Left forelimb (tissue), 1 donor: ENCODE data around the gene CAPN5.

Source experiments
- DNase-seq: peaks from one replicate; pipeline ENCODE4 v3.0.0-alpha.2; 2018; ENCODE audit warnings: low spot score

Gene CAPN5

DNA sequence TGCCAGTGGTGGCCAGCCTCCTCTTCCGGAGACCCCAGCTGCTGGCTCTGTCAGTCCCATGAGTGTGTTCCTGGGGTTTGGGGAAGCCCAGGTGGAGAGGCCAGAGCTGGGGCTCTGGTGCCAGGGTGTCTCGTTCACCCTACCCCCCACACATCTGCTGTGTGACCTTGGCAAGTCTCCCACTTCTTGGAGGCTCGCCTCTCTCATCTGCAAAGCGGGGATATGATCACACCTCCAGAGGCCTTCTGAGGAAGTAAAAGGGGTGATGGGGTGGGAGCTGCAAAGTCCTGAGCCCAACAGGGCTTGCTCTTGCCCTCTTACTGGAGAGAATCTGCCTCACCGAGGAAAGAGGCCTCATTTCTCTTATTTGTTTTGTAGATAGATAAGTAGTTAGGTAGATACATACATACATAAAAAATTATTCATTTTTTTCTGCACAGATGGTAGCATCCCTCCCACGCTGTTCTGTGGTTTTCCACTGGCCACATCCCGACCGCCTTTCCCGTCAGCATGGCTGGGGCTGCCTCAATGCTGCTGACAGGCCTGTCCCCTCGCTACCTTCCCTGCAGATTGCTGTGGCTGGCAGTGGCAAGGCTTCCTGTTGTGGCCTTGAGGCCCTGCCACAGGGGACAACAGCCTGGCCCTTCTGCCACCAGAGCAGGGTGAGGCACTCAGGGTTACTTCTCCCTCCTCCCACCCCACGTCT lies 85.2 kb downstream of the CAPN5 start:
- DNase-seq, result no peak

GRCh38 chr11:77152846-77153245 lies 86.1 kb downstream of the CAPN5 start:
- no peak for DNase-seq

DNA sequence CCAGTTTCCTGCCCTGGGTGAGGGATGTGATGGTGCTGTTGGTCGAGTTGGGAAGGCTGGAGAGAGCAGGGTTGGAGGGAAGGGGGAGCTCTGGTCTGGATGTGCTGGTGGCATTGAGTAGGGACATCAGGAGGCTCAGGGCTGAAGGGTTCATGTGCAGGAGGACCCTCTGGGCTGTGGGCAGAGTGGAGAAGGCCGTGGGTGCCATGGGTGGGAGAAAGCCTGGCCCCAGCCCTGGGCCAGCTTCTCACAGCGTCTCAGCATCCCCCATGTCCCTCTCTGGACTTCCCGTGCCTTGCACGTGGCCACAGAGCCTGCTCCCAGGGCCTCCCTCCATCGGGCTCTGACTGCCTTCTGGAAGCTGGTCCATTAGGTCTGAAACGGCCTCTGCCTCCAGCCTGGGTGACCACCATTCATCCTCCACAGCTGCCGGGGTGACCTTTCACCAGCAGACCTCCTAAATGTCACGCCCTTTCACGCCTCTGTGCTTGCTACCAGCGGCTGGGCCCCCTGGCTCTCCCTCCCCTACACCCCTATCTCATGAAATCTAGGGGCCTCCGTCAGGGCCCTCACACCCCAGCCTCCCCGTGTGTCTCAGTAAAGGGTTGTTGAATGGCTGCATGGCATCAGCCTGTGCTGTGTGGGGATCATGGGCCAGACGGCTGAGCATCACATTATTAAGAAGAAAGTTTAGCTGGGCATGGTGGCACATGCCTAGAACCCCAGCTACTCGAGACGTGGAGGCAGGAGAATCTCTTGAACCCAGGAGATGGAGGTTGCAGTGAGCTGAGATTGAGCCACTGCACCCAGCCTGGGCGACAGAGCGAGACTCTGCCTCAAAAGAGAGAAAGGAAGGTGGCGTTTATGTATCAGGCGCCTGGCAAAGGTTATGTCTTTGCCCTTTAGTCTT lies 86.8 kb downstream of the CAPN5 start:
- DNase-seq, result no peak

DNA sequence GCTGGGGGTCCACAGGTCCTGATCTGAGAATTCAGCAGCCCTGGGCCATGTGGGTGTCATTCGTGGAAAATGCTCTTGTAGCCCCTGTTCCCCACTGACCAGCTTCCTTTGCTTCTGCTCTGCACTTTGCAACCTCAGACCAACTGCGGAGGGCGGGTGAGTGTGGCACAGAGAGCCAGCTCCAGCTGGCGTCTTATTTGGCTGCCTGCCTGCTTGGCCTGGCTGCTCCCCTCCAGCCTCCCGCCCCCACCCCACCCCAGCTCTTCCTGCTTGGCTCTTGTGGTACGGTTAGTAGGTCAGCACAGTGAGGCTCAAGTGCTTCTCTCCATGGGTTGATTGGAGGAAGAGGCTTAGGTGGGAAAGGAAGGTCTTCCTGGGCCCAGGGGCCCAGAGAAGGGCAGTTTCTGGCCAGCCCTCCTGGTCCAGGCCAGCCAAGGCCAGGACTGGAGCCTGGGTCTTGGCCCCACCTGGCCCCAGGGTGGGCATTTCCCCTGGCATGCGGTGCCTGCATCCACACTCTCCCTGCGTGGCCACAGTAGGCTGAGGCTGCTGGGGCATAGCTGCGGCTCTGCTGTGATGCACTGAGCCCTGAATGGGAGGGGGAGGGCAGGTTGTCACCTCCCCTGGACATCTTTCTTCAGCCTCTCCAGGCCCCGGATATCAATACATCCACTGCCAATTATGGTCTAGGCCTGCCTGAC lies 87.8 kb downstream of the CAPN5 start:
- no peak for DNase-seq

- DNase-seq, result no peak
These were observed 88.3 kb downstream of the CAPN5 start for GRCh38 chr11:77155082-77155475.

DNA sequence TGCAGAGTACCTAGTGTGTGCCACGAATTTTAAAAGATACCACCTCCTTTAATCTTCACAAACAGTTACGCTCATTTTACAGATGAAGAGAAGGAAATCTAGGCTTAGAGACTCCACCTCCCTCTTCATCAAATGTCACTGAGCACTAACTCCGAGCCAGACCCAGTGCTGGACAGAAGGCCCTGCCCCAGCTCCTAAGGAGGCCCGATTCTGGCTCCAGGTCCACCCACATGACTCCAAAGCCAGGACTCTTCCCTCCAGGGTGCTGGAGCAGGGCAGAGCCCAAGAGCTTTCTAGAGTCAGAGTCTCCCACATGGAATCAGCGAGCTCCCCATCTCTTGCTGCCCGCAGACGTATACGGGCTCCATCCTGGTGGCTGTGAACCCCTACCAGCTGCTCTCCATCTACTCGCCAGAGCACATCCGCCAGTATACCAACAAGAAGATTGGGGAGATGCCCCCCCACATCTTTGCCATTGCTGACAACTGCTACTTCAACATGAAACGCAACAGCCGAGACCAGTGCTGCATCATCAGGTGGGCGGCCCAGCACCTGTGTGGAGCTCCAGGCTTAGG lies 88.9 kb downstream of the CAPN5 start:
- no peak for DNase-seq

GRCh38 chr11:77156396-77157195 lies 89.8 kb downstream of the CAPN5 start:
- no peak for DNase-seq

- no peak for DNase-seq
These were observed 91.4 kb downstream of the CAPN5 start for GRCh38 chr11:77158041-77158695.

DNA sequence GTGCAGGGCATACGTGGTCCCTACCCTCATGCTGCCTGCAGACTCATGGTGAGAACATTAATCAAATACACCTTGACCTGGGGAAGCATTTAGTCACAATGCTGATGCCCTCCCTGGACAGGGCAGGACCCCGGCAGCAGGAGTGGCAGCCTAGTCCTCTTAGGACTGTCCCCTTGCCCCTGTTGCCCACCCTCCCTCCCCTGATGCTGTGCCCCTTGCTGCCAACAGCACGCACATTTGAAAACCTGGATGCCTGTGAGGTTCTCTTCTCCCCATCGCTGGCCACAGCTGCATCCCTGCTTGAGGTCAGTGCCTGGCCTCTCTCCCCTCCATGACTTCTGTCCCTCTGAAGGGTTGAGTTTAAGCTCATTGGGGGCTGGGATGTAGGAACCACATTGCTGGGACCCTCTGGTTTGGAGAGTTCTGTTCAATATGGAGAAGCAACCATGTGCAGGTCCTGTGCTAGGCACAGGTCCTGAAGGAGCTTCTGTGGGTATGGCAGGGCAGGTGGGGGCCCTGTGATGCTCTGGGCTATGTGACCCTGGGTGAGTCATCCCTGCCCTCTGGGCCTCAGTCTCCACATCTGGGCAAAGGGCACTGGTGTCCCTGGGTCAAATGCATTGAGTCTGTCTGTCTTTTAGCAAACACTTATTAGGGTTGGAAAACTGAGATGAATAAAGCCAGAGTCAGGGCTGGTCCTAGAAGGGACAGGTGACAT lies 92.6 kb downstream of the CAPN5 start:
- no peak for DNase-seq

DNA sequence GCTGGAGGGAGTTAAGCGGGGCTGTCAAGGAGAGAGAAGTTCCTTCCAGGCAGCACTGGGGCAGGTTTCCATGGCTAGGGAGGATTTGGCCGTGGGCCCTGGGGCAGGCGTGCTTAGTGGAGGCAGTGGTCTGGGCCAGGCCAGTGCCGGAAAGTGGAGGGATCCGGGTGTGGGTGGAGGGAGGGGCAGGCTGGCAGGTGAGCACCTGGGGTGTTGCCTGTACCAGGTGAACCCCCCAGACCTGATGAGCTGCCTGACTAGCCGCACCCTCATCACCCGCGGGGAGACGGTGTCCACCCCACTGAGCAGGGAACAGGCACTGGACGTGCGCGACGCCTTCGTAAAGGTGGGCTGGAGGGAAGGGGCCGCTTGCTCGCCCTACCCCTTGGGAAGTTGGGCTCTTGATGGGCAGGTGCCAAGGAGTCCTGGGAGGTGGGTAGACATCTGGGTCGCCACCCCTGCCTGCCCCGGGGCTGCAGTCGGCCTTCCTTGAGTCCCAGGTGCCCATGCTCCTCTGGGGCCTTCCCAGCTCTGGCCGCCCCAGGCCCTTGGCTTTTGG lies 93.2 kb downstream of the CAPN5 start:
- DNase-seq, result no peak

- DNase-seq, result no peak
These were observed 96.5 kb downstream of the CAPN5 start for GRCh38 chr11:77163271-77163670.

GRCh38 chr11:77165066-77165465 lies 98.3 kb downstream of the CAPN5 start:
- no peak for DNase-seq

- DNase-seq, result no peak
These were observed 99.2 kb downstream of the CAPN5 start for GRCh38 chr11:77166021-77166420.

DNA sequence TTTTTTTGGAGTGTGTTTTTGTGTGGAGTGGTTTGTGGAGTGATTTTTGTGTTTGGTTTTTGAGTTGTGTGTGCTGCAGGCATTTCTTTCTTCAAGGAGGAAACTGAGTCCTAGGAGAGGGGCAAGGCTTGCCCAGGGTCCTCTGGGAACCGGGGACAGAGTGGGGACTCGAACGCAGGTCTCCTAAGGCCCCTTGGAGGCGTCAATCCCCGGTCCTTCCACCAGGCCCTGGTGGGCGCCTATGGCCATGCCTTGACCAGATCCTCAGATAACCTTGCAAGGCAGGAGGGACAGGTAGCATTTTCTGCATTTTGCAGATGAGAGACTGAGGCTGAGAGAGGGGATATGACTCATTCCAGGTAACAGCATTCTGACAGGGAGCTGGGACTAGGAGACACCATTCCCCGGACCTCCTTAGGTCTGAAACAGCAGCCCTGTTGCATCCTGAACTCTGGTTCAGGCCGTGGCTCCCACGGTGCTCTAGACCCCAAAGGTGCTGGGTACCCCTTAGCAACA lies 100.4 kb downstream of the CAPN5 start:
- no peak for DNase-seq

DNA sequence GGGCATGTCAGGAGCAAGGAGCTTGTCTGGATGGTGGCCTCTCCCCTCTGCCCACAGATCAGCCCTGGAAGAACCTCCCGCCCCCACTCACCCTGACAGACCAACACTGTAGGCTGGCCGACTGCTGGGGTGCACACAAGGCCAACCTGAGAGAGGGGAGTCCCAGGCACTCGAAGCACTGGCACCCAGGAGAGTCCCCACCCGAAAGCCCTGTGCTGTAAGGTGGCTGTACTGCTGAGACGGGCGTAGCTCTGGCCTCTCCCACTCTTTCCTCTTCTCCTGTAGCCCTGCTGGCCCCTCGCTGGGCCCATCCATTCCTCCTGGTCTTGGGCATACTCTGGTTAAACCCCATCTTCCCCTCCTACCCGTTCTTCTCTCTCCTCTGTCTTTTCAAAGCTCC lies 101.0 kb downstream of the CAPN5 start:
- DNase-seq, result no peak

- no peak for DNase-seq
These were observed 103.3 kb downstream of the CAPN5 start for GRCh38 chr11:77170107-77170506.

DNA sequence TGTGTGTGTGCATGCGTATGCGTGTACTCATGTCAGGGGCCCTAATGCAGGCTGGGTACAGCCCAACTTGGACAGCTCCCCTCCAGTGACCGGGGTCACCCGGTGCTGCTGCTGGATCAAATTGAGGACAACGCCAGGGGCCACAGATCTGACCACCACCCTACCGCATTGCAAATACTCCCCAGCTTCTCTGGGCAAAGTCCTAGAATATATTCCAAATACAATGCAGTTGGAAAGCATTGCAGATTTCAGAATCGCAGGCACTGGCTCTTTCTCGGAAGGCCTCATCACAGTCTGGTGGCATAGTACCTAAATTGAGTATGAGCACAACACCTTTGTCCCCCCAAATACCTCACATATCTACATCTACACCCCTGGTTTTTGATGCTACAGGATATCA lies 104.5 kb downstream of the CAPN5 start:
- no peak for DNase-seq

GRCh38 chr11:77171885-77172665 lies 105.3 kb downstream of the CAPN5 start:
- DNase-seq, result no peak

- DNase-seq, result no peak
These were observed 105.9 kb downstream of the CAPN5 start for GRCh38 chr11:77172666-77172982.
